HG02588 (cell line): ENCODE data around the gene ZNF71.
A peak's percentile ranks its signal among the peaks of the same experiment; 100 is the strongest.

ENCODE experiments used
- ATAC-seq: cut with Tn5 transposase; IDR thresholded peaks from one replicate; pipeline ENCODE4 v1.9.1; 2021; ENCODE audit warnings: mild to moderate bottlenecking, moderate library complexity; ENCODE audit not compliant: unreplicated experiment

The ZNF71 gene

DNA sequence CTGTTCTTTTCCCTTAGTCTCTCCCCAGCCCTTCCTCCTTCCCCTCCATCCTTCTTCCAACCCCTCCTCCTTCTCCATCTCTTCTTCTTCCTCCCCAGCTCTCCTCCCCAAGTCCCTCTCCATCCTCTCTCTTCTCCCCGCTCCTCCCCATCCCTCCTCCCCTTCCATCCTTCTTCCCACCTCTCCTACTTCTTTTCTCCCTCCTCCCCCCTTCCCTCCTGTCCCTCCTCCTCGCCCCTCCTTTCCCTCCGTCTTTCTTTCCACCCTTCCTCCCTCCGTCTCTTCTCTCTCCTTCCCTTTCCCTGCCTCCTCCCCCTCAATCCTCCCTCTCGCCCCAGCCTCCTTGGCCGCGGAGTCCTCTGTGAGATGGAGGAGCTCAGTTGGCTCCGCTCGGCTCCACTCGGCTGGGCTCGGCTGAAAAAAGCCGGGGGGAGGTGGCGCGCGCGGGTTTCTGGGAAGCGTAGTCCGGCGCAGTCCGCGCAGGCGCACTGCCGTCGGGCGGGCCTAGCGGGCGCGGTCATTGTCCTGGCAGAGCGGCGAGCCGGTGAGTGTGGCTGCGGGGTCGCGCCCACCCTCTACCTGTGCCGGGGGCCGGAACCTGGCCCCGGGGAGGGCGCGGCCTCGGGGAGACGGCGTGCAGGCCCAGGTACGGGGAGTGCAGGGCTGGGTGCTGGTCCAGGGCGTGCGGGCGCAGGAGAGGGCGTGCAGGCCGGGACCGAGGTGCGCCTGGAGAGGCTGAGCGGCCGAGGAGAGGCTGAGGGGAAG is at the start of gene ZNF71:
Gene ZNF71, plus strand, starts transcription at position 520 of the 765 bp plus-strand sequence. CDS start 6,257 bp downstream, outside the sequence.
- ATAC-seq, result peak; percentile 88

DNA sequence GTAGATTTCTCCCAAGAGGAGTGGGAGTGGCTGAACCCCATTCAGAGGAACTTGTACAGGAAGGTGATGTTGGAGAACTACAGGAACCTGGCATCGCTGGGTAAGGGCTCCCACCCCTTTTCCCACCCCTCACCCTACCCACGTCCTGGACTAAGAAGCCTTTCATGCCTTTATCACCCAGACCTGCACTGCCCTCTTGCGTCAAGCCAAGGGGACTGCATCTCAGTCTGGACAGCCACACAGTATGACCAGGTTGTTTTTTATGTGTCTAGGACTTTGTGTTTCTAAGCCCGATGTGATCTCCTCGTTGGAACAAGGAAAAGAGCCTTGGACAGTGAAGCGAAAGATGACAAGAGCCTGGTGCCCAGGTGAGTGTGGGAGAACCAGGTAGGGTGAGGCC is 47.6 kb upstream of the ZNF71 start:
- ATAC-seq, result no peak

DNA sequence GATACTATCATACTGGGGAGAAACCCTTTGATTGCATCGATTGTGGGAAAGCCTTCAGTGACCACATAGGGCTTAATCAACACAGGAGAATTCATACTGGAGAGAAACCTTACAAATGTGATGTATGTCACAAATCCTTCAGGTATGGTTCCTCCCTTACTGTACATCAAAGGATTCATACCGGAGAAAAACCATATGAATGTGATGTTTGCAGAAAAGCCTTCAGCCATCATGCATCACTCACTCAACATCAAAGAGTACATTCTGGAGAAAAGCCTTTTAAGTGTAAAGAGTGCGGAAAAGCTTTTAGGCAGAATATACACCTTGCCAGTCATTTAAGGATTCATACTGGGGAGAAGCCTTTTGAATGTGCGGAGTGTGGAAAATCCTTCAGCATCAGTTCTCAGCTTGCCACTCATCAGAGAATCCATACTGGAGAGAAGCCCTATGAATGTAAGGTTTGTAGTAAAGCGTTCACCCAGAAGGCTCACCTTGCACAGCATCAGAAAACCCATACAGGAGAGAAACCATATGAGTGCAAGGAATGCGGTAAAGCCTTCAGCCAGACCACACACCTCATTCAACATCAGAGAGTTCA is 40.7 kb upstream of the ZNF71 start:
- no peak for ATAC-seq

- no peak for ATAC-seq
Observed at GRCh38 chr19:56562766-56563165, 32.3 kb upstream of the ZNF71 start.

DNA sequence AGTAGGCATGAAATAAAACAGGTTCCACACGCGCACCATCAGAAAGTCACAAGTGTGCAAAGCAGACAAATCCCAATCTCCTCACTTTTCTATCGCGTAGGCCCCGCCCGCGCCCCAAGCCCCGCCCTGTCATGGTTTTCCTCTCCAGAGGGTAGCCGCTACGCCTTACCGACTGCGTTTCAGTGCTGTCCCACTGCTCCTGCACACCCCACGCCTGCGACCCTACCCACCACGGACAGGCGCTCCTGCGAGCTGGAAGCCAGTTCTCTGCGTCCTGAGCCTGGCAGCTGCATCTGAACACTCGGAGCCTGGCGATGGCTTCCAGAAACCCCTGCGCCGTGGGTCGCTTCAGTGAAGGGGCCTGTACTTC is 28.2 kb upstream of the ZNF71 start:
- peak; percentile 29 for ATAC-seq

DNA sequence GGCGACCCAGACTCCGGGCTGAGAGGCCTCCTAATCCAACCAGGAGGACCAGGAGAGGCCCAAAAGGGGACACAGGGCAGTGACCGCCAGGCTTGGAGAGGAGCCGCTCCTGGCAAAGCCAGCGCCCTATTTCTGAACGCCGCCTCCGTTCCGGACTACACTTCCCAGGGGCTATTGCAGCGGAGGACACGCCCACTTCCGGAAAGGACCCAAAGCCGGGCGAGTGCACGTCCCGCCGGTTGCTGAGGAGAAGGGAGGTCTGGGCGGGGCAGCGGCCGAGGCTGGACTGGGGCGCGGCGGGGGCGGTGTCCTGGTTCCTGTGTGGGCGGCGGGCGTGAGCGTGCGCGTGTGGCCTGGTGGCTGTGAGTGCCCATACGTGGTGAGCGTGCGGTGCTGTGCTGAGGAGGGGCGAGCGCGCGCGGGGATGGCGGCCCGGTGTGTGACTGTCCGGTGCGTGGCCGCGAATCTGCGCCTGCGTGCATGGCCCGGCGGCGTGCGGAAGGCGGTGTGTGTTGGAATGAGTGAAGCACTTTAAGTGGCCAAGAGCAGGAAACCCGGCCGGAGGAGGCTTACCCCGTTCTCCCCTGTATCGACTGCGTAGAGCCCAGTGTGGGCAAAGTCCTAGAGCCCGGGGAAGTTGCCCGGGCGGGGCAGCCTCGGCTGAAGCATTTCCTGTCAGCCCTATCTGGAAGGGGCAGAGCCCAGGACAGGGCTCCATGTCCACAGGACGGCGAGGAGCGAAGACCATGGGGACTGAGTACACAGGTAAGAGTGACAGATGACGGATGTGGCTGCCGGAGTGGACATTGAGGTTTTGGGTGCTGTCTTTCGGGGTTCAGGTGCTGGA is 27.6 kb upstream of the ZNF71 start, which contains the start of gene ZNF470:
Gene ZNF470, plus strand, starts transcription at position 195 of the 847 bp plus-strand sequence. CDS start 2,844 bp downstream, outside the sequence.
- peak; percentile 96 for ATAC-seq

DNA sequence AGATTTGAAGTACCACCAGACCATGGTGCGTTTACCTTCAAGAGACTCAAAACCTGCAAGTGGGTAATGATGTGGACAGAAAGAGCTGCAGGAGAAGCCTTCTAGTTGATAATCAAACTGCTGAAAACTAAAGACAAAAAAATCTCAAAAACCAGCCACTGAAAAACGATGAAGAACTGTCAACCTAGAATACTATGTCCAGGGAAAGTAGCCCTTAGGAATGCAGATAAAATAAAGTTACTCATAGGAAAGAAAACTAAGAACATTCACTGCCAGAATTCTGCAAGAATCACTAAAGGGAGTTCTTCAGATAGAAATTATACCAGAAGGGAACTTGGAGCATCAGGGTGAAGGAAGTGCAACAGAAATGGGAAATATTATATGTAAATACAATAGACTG is 22.5 kb upstream of the ZNF71 start:
- no peak for ATAC-seq

GRCh38 chr19:56573914-56574313 is 21.2 kb upstream of the ZNF71 start:
- no peak for ATAC-seq

DNA sequence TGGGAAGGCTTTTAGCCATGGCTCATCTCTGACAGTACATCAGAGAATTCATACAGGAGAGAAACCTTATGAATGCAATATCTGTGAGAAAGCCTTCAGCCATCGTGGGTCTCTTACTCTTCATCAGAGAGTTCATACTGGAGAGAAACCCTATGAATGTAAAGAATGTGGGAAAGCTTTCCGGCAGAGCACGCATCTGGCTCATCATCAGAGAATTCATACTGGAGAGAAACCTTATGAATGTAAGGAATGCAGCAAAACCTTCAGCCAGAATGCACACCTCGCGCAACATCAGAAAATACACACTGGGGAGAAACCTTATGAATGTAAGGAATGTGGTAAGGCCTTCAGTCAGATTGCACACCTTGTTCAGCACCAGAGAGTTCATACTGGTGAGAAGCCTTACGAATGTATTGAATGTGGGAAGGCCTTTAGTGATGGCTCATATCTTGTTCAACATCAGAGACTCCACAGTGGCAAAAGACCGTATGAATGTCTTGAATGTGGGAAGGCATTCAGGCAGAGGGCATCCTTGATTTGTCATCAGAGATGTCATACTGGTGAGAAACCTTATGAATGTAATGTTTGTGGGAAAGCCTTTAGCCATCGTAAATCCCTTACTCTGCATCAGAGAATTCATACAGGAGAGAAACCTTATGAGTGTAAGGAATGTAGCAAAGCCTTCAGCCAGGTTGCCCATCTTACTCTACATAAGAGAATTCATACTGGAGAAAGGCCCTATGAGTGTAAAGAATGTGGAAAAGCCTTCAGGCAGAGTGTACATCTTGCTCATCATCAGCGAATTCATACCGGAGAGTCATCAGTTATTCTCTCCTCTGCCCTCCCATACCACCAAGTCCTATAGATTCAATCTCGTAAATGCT is 17.1 kb upstream of the ZNF71 start:
- no peak for ATAC-seq

DNA sequence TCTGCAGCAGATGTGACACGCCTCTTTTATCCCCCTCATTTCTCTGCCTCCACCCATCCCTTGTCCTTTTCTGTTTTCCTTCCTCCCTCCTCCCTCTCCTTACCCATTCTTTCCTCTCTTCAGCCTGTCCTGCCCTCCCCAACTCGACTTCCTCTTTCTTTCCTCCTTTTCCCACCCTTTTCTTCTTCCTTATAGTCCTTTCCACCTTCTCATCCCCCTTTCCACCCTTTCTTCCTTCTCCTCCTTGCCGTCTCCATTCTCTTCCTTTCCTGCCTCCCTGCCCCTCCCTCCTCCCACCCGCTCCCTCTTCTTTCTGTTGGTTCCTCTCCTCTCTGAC is 688 bp upstream of the ZNF71 start:
- no peak for ATAC-seq

DNA sequence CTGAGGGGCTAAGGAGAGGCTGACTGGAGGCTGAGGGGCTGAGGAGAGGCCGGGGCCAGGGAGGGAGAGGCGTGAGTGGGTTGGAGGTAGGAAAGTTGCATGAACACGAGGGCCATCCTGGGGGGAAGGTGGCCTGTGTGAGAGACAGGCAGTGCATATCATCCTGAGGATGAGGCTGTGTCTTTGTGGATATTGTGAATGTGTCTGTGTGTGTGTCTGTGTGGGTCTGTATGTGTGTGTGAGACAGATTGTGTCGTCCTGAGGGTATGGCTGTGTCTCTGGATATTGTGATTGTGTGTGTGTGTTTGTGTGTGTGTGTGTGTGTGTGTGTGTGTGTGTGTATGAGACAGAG is 422 bp downstream of the ZNF71 start:
- no peak for ATAC-seq

DNA sequence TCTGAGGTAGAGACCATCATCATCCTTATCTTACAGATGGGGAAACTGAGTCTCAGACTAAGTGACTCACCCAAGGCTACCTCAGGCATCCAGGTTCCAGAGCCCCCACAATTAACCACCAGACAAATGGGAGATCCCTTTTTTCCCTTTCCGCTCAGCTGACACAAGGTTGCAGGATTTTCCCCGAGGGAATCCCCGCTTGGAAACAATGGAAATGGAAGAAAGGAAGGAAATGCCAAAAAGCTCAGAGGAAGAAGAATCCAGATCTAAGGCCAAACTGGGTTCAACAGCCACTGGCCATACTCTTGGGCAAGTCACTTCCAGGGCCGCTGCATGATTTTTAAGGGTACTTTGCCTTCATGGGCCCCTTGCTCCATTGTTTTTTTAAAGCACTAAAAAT is 1.6 kb downstream of the ZNF71 start:
- no peak for ATAC-seq

DNA sequence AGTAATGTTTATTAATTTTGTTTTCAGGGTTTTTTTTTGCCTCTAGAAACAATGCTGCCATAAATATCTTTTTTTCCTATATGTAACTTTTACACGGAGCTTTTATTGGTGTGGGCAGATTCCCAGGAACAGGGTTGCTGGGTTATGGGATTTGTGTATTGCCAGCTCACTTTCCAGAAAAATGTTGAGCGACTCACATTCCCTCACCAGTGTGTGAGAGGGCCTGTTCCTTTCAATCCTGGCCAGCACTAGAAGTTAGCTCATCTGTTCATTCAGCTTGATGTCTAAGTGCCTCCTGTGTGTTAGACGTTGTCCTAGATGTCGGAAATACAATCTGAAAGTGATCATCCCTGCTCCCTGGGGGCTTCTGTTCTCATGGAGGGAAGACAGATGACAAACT is 2.6 kb downstream of the ZNF71 start:
- ATAC-seq, result no peak

DNA sequence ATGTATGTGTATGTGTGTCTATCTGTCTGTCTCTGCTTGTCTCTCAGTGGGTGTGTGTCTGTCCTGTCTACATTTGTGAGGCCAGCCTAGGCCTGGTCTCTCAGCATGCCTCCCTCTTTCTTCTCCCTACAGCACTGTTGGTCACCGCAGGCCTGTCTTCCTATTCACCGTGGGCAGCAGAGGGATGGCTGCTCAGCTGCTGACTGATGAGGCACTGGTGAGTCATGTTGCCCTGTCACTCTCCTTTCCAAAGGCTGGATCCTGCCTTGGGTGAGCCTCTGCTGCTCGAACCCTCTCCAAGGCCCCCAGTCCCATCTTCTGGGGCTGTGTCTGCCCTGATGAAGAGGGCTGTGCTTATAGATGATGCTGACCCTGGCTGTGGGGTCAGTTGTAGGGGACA is 6.3 kb downstream of the ZNF71 start:
- ATAC-seq, result no peak

DNA sequence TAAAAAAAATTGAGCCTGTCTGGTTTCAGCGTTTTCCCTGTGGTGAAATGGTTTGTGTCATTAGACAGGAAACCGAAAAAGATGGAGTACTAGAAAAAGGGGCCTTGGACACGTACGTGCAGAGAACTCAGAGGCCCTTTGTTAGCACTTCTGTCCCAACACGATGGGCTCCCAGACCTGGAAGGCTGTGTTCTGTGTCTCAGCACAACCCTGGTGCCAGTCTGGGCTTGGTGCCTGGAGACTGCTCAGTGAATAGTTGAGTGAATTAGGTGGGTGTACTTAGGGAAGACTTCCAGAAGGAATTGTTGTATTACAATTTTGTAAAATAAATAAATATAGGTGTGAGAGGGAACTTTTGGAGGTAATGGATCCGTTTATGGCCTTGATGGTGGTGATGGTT is 8.7 kb downstream of the ZNF71 start:
- ATAC-seq, result no peak

DNA sequence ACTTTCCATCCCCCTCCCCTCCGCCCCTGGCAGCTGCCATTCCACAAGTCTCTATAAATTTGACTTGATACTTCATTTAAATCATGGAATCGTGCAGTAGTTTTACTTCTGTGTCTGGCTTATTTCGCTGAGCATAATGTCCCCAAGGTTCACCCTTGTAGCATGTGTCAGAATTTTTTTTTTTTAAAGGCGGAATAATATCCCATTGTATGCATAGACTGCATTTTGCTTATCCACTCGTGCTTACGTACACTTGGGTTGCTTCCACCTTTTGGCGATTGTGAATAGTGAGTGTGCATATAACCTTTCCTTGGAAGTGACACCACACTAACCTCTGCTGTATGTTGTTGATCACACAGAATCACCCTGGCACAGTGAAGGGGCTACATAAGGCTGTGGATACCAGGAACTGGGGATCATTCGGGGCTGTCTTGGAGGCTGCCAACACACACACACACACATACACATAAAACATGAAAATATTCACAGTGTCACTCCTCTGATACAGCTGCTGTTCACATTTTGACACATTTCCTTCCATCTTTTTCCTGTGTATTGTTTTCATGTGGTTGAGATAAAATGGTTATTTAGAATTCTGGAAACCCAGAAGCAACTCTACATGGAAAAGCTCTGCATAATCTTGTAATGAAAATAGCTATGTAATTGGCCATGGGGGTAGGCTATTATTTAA is 13.3 kb downstream of the ZNF71 start:
- ATAC-seq, result no peak

- no peak for ATAC-seq
Observed at GRCh38 chr19:56611288-56611687, 16.2 kb downstream of the ZNF71 start.

DNA sequence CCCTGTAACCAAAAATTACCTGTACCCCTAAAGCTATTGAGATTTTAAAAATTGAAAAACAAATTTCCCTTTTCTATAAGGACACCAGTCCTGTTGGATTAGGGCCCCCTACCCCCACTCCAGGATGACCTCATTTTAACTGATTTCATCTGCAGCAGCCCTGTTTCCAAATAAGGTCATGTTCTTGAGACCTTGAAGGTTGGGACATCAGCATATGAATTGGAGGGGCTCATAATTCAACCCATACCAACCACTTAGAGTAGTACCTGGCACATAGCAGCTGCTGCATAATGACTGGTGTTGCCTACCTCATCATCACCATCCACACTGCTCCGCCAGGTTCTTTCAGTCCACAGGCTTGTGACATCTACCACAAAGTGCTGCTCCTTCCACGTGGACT is 17.6 kb downstream of the ZNF71 start:
- no peak for ATAC-seq

GRCh38 chr19:56613639-56614038 is 18.5 kb downstream of the ZNF71 start:
- ATAC-seq, result no peak

DNA sequence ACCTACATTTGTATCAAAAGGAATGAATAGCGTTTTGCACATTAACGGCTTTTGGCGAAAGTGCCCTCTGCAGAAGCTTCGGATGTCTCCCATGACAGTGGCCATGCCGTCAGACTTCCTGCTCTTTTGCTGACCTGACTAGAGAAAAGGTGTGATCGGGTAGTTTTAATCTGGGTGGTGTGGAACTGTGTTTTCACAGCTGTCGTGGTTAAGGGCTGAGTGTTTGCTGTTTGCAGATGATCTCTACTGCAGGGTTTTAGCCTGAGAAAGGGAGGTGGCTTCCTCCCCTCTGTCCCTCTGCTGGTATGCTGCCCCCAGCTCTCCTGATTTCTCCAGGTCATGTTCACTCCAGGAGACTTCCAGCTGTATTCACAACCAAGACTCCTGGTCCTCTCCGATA is 22.4 kb downstream of the ZNF71 start:
- no peak for ATAC-seq
